Nephron (organoid): ENCODE data around the gene KDR.

Source experiments
- H3K27ac Mint-ChIP-seq, 3 experiments: 2 replicates each; pipeline ENCODE4 v1.8.0; 2020; ENCODE audit warnings: mixed read lengths in 3 of 3, mild to moderate bottlenecking in 2 of 3, moderate library complexity in 1 of 3
- H3K27me3 Mint-ChIP-seq: 2 replicates; pipeline ENCODE4 v1.8.0; 2021; ENCODE audit warnings: low read depth, mild to moderate bottlenecking, moderate library complexity, mixed read lengths
- H3K36me3 Mint-ChIP-seq: 2 replicates; pipeline ENCODE4 v1.8.0; 2020; ENCODE audit warnings: low read depth, mixed read lengths
- H3K4me1 Mint-ChIP-seq: 2 replicates; pipeline ENCODE4 v1.8.0; 2020; ENCODE audit warnings: mixed read lengths
- H3K4me3 Mint-ChIP-seq, 3 experiments: 2 replicates each; pipeline ENCODE4 v1.8.0; 2020; ENCODE audit warnings: mild to moderate bottlenecking in 3 of 3, mixed read lengths in 3 of 3, moderate library complexity in 2 of 3
- H3K9me3 Mint-ChIP-seq: 2 replicates; pipeline ENCODE4 v1.8.0; 2020; ENCODE audit warnings: mixed read lengths
- TF ChIP-seq, protein P1 (sequence below), 3 experiments: fragments of 200-600 bp; sonication (generic); IDR thresholded peaks; one replicate each; pipeline ENCODE4 v1.5.0; 2021; ENCODE audit warnings: antibody characterized with exemption in 3 of 3; ENCODE audit not compliant: unreplicated experiment in 3 of 3

The KDR gene

DNA sequence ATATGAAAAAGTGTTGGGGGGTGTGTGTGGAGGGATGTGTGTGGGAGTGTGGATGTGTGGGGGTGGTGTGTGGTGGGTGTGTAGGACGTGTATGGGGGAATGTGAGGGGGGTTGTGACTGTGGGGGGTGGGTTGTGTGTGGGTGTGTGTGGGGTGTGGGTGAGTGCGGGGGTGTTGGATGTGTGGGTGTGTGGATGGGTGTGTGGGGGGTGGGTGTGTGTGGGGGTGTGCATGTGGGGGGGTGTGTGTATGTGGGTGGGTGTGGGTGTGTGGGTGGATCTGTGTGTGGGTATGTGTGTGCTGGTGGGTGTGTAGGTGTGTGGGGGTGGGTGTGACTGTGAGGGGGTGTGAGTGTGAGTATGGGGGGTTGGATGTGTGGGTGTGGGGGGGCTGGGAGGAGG, 47.8 kb downstream of the KDR start:
- no peak overlapping the region for H3K4me3 Mint-ChIP-seq
- no peaks in the 10 kb centered on the region for H3K9me3 Mint-ChIP-seq
- H3K4me1 Mint-ChIP-seq: no peaks in the 10 kb centered on the region
- no peak overlapping the region for H3K27ac Mint-ChIP-seq
- TF ChIP-seq, protein P1, sequence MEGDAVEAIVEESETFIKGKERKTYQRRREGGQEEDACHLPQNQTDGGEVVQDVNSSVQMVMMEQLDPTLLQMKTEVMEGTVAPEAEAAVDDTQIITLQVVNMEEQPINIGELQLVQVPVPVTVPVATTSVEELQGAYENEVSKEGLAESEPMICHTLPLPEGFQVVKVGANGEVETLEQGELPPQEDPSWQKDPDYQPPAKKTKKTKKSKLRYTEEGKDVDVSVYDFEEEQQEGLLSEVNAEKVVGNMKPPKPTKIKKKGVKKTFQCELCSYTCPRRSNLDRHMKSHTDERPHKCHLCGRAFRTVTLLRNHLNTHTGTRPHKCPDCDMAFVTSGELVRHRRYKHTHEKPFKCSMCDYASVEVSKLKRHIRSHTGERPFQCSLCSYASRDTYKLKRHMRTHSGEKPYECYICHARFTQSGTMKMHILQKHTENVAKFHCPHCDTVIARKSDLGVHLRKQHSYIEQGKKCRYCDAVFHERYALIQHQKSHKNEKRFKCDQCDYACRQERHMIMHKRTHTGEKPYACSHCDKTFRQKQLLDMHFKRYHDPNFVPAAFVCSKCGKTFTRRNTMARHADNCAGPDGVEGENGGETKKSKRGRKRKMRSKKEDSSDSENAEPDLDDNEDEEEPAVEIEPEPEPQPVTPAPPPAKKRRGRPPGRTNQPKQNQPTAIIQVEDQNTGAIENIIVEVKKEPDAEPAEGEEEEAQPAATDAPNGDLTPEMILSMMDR (IDR thresholded peaks at IDR 0.05; ENCODE audit: unreplicated experiment in 3 of 3): no peak
- H3K36me3 Mint-ChIP-seq: no peaks in the 10 kb centered on the region
- H3K27me3 Mint-ChIP-seq: peaks cover 4% of the 10 kb centered on the region

- no peak overlapping the region for H3K27ac Mint-ChIP-seq
- H3K4me1 Mint-ChIP-seq: no peaks in the 10 kb centered on the region
- H3K36me3 Mint-ChIP-seq: no peaks in the 10 kb centered on the region
- H3K4me3 Mint-ChIP-seq: no peak overlapping the region
- peaks cover 4% of the 10 kb centered on the region for H3K27me3 Mint-ChIP-seq
- H3K9me3 Mint-ChIP-seq: no peaks in the 10 kb centered on the region
- TF ChIP-seq, protein P1 (IDR thresholded peaks at IDR 0.05; ENCODE audit: unreplicated experiment in 3 of 3): no peak
Observed at GRCh38 chr4:55075823-55076716, 49.3 kb downstream of the KDR start.

DNA sequence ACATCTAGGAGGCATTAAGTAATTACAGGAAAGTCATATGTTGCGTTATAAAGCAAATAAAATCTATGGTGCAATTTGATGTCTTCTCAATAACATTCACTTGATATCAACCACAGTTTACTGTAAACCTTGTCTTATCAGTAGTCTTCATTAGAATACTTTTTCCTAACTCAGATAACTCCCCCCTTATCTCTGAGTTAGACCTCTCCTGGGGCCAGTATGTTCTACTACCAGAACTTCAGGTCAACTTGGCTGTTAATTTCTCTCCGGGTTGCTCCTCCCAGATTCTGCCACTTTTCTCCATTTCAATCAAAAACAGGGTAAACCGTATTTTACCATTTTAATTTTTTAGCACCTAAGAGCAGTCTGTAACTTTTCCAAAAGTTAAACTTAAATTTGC, 50.0 kb downstream of the KDR start:
- Mint-ChIP-seq H3K4me3 (no peak overlapping the region), H3K27me3 (peaks cover 4% of the 10 kb centered on the region), H3K27ac (no peak overlapping the region), H3K4me1 (no peaks in the 10 kb centered on the region), H3K9me3 (no peaks in the 10 kb centered on the region), H3K36me3 (no peaks in the 10 kb centered on the region)
- TF ChIP-seq, protein P1 (IDR thresholded peaks at IDR 0.05; ENCODE audit: unreplicated experiment in 3 of 3): no peak

GRCh38 chr4:55074386-55074785, 51.0 kb downstream of the KDR start:
- H3K9me3 Mint-ChIP-seq: no peaks in the 10 kb centered on the region
- H3K4me3 Mint-ChIP-seq: no peak overlapping the region
- H3K4me1 Mint-ChIP-seq: no peaks in the 10 kb centered on the region
- TF ChIP-seq, protein P1 (IDR thresholded peaks at IDR 0.05; ENCODE audit: unreplicated experiment in 3 of 3): no peak
- no peaks in the 10 kb centered on the region for H3K36me3 Mint-ChIP-seq
- peaks cover 4% of the 10 kb centered on the region for H3K27me3 Mint-ChIP-seq
- no peak overlapping the region for H3K27ac Mint-ChIP-seq

DNA sequence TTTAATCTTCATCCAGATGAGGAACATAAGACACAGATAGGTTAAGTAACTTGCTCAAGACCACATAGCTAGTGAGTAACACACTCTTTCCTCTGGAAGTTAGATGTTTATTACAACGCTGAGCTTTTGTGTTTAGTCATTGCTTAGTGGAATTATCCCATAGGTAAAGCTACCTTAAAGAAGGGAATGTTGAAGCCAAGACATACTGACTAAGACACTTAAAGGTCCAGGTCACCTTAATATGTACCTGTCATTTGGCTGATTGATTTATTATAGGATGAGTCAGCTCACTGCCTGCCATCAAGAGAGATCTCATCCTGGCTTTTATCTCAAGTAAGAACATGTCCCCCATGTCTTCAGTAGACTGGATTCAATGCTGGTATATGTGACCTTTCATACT, 53.4 kb downstream of the KDR start:
- TF ChIP-seq, protein P1 (IDR thresholded peaks at IDR 0.05; ENCODE audit: unreplicated experiment in 3 of 3): no peak
- H3K36me3 Mint-ChIP-seq: no peaks in the 10 kb centered on the region
- no peaks in the 10 kb centered on the region for H3K9me3 Mint-ChIP-seq
- no peaks in the 10 kb centered on the region for H3K4me1 Mint-ChIP-seq
- H3K27me3 Mint-ChIP-seq: peaks cover 4% of the 10 kb centered on the region
- H3K27ac Mint-ChIP-seq: no peak overlapping the region
- H3K4me3 Mint-ChIP-seq: no peak overlapping the region

- Mint-ChIP-seq H3K36me3 (no peaks in the 10 kb centered on the region), H3K27me3 (peaks cover under 1% of the 10 kb centered on the region), H3K4me3 (no peak overlapping the region), H3K9me3 (no peaks in the 10 kb centered on the region), H3K27ac (no peak overlapping the region), H3K4me1 (no peaks in the 10 kb centered on the region)
- TF ChIP-seq, protein P1 (IDR thresholded peaks at IDR 0.05; ENCODE audit: unreplicated experiment in 3 of 3): no peak
Observed at GRCh38 chr4:55069248-55069647, 56.1 kb downstream of the KDR start.
